SU-DHL-6 (cell line): ENCODE data around the gene DNAJC8.
A peak's percentile ranks its signal among the peaks of the same experiment; 100 is the strongest.

Experiments
- H2AFZ ChIP-seq: fragments of 200-600 bp; sonication (generic); 2 replicates; pipeline ENCODE4 v1.6.1; 2014; ENCODE audit warnings: low read depth, mild to moderate bottlenecking, moderate library complexity, mixed read lengths, antibody characterized with exemption, low read length; ENCODE audit not compliant: severe bottlenecking
- H3F3A ChIP-seq: fragments of 200-600 bp; shearing (Covaris generic); 2 replicates; pipeline ENCODE4 v1.6.0; 2016; ENCODE audit warnings: antibody characterized with exemption, mild to moderate bottlenecking; ENCODE audit not compliant: insufficient read depth
- H3K27ac ChIP-seq: fragments of 200-600 bp; sonication (generic); 2 replicates; pipeline ENCODE4 v1.5.1; 2016; ENCODE audit warnings: low read depth, mild to moderate bottlenecking, low read length, moderate library complexity, mixed read lengths
- H3K27me3 ChIP-seq: fragments of 200-600 bp; sonication (generic), shearing (Covaris generic); 2 replicates; pipeline ENCODE4 v1.6.0; 2014; ENCODE audit warnings: mild to moderate bottlenecking, low read length
- H3K36me3 ChIP-seq: fragments of 200-600 bp; sonication (generic); 2 replicates; pipeline ENCODE4 v1.6.1; 2014; ENCODE audit warnings: mild to moderate bottlenecking, low read length, mixed read lengths
- H3K4me2 ChIP-seq: fragments of 300-600, 200-600 bp; shearing (Covaris generic), sonication (generic); 2 replicates; pipeline ENCODE4 v1.6.0; 2014; ENCODE audit warnings: low read length, low read depth, mild to moderate bottlenecking; ENCODE audit not compliant: poor library complexity, severe bottlenecking
- H3K4me3 ChIP-seq: fragments of 200-600 bp; sonication (generic); 2 replicates; pipeline ENCODE4 v1.5.1; 2014; ENCODE audit warnings: antibody characterized with exemption, low read length, mild to moderate bottlenecking, mixed read lengths; ENCODE audit not compliant: insufficient read depth, poor library complexity, severe bottlenecking
- H3K79me2 ChIP-seq: fragments of 200-600 bp; sonication (generic); 2 replicates; pipeline ENCODE4 v1.6.1; 2014; ENCODE audit warnings: mild to moderate bottlenecking, low read length, moderate library complexity; ENCODE audit not compliant: insufficient read depth
- H3K9ac ChIP-seq: fragments of 200-600 bp; sonication (generic); 2 replicates; pipeline ENCODE4 v1.7.0; 2014; ENCODE audit warnings: mild to moderate bottlenecking, low read length
- H3K9me2 ChIP-seq: fragments of 200-600 bp; sonication (generic); replicated peaks from 2 replicates; pipeline ENCODE4 v1.6.1; 2014; ENCODE audit warnings: low read length; ENCODE audit not compliant: insufficient read depth
- H3K9me3 ChIP-seq: fragments of 200-600 bp; sonication (generic); 2 replicates; pipeline ENCODE4 v1.6.1; 2014; ENCODE audit warnings: low read length, mixed read lengths; ENCODE audit not compliant: insufficient read depth
- H4K20me1 ChIP-seq: fragments of 200-600 bp; sonication (generic); 2 replicates; pipeline ENCODE4 v1.6.1; 2014; ENCODE audit warnings: low read depth, mild to moderate bottlenecking, antibody characterized with exemption, low read length, moderate library complexity, mixed read lengths
- EZH2phosphoT487 ChIP-seq: fragments of 200-600 bp; sonication (generic), shearing (Covaris generic); conservative IDR thresholded peaks from 2 replicates; pipeline ENCODE4 v1.6.1; 2018; ENCODE audit warnings: mild to moderate bottlenecking, antibody characterized with exemption, low read length, moderate library complexity, mixed read lengths
- TF ChIP-seq, protein P1 (sequence below): fragments of 200-600 bp; sonication (generic); IDR thresholded peaks from one replicate; pipeline ENCODE4 v1.5.1; 2017; ENCODE audit warnings: antibody characterized with exemption, mild to moderate bottlenecking, low read length, moderate library complexity; ENCODE audit not compliant: insufficient read depth, poor library complexity, severe bottlenecking

DNAJC8 gene

DNA sequence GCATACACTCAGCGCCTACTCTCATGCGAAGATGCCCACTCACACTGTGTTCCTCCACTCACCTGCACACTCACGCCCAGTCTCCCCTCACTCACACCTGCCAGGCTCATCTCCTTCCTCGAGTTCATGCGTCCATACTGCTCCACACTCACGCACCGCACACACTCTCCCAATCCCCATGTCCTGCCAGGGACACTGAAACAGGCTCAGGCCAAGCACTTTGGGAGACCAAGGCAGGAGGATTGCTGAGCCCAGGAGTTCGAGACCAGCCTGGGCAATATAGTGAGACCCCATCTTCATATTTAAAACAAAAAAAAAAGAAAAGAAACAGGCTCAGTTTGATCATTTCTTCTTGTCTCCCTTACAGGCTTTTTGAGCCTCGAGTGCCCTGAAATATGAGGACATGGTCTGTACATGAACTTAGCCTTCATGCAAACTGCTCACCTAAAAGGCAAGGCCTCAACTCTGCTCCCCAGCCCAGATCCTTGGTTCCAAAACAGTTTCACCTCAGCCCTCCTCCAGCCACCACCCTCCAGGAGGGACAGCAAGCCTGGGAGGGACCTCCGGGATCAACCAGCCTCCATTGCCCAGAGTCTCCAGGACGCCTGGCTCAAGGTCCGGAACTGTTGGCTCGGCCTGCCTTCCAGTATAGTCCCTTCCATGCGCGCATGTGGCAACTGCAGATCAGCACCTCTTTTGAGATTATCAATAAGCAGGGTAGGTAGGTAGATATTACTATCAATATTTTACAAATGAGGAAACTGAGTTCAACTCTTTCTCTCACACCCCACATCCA lies 53.9 kb downstream of the DNAJC8 start:
- Histone ChIP-seq H2AFZ (no peak overlapping the region), H3K9me3 (no peaks in the 10 kb centered on the region), H3K9ac (no peak overlapping the region), H3K79me2 (peaks cover 17% of the 10 kb centered on the region), H3K27me3 (no peaks in the 10 kb centered on the region), H3F3A (peaks cover 43% of the 10 kb centered on the region), H3K4me2 (no peak overlapping the region), H3K4me3 (no peak overlapping the region), H3K9me2 (no peaks in the 10 kb centered on the region), H4K20me1 (no peaks in the 10 kb centered on the region), H3K27ac (no peak overlapping the region), H3K36me3 (no peaks in the 10 kb centered on the region)
- TF ChIP-seq, protein P1, sequence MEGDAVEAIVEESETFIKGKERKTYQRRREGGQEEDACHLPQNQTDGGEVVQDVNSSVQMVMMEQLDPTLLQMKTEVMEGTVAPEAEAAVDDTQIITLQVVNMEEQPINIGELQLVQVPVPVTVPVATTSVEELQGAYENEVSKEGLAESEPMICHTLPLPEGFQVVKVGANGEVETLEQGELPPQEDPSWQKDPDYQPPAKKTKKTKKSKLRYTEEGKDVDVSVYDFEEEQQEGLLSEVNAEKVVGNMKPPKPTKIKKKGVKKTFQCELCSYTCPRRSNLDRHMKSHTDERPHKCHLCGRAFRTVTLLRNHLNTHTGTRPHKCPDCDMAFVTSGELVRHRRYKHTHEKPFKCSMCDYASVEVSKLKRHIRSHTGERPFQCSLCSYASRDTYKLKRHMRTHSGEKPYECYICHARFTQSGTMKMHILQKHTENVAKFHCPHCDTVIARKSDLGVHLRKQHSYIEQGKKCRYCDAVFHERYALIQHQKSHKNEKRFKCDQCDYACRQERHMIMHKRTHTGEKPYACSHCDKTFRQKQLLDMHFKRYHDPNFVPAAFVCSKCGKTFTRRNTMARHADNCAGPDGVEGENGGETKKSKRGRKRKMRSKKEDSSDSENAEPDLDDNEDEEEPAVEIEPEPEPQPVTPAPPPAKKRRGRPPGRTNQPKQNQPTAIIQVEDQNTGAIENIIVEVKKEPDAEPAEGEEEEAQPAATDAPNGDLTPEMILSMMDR: no peak
- no peak for TF ChIP-seq EZH2phosphoT487

DNA sequence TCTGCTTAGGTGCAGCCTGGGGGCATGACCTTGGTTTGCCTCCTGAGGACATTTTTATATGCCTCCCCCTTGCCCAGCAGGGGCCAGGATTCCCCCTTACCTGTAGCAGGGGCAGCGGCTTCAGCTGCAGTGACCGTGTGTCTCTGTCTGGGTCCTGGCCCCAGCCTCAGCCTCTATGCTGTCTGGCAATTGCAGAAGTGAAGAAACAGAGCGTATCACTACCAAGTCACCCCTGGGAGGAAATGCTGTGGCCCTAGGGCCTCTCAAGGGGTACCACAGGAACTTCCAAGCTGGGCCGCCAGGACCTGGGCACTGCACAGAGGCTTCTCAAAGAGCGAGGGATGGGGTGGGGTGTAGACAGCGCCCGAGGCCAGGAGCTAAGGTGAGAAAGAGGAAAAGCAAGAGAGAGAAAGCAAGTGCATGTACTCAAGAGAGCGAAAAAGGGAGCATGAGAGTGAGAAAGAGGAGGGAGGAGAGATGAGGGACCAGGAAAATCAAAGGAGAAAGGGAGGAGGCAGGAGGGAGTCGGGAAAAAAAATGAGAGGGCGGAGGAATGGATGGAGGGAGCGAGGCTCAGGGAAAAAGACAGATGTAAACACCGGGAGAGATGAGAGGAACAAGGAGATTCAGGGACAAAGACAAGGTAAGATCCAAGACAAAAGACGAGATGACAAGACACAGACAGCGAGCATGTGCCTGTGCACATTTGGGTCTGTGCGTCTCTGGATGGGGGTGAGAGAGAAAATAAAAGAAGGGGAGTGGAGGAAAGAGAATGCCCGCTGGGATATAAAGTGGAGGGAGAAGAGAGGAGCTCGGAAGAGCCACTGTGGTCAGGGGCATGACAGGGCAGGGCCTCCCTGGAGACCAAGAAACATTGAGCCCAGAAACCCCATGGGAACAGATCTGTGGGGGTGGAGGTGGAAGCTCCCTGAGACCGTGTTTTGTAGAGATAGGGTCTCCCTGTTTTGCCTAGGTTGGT lies 56.0 kb downstream of the DNAJC8 start, which contains the start of gene PTAFR:
Gene PTAFR, minus strand, starts transcription at position 199 of the 979 bp plus-strand sequence. CDS start 25,669 bp downstream, outside the sequence.
- Histone ChIP-seq H3K36me3 (0 out of 2 replicates have a peak, but pooled peaks cover under 1% of the 10 kb centered on the region), H3K27ac (peak within 1 kb of the TSS; percentile 96), H3K27me3 (no peaks in the 10 kb centered on the region), H3K79me2 (peaks cover 26% of the 10 kb centered on the region), H3K9ac (peak within 1 kb of the TSS; percentile 74), H2AFZ (peak within 1 kb of the TSS; percentile 40), H3K4me2 (peak within 1 kb of the TSS; percentile 90), H3K4me3 (peak within 1 kb of the TSS; percentile 65), H4K20me1 (no peaks in the 10 kb centered on the region), H3K9me3 (no peaks in the 10 kb centered on the region), H3K9me2 (no peaks in the 10 kb centered on the region), H3F3A (peaks cover 56% of the 10 kb centered on the region)
- TF ChIP-seq EZH2phosphoT487: no peak
- TF ChIP-seq, protein P1: no peak

DNA sequence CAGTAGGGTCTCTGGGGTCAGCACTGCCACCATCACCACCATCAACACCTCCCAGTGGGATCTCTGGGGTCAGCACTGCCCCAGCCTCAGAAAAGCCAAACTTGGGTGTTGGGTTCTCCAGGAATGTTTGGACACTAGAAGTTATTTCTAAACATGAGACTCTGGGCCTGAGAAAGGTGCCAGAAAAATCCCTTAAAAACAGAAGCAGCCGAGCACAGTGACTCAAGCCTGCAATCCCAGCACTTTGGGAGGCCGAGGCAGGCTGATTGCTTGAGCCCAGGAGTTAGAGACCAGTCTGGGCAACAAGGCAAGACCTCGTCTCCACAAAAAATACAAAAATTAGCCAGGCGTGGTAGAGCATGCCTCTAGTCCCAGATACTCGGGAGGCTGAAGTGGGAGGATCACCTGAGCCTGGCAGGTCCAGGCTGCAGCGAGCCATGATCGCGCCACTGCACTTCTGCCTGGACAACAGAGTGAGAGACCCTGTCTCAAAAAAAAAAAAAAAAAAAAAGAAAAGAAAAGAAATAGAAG lies 56.8 kb downstream of the DNAJC8 start:
- H3K9me2 ChIP-seq: no peaks in the 10 kb centered on the region
- H3K79me2 ChIP-seq: peaks cover 34% of the 10 kb centered on the region
- H4K20me1 ChIP-seq: no peaks in the 10 kb centered on the region
- peak overlapping the region; percentile 65 for H3K4me3 ChIP-seq
- H2AFZ ChIP-seq: no peak overlapping the region
- H3F3A ChIP-seq: peaks cover 63% of the 10 kb centered on the region
- H3K9ac ChIP-seq: peak overlapping the region; percentile 74
- no peaks in the 10 kb centered on the region for H3K9me3 ChIP-seq
- H3K27me3 ChIP-seq: no peaks in the 10 kb centered on the region
- H3K4me2 ChIP-seq: peak overlapping the region; percentile 90
- H3K27ac ChIP-seq: peak overlapping the region; percentile 96
- TF ChIP-seq EZH2phosphoT487: no peak
- TF ChIP-seq, protein P1: no peak
- 0 out of 2 replicates have a peak, but pooled peaks cover 5% of the 10 kb centered on the region for H3K36me3 ChIP-seq
